ENCODE data around the gene SPAG6. TPM values are rescaled to one million over a fixed set of nuclear protein-coding genes. Genes with fewer than 3 reads are reported as not detected.
A peak's percentile ranks its signal among the peaks of the same experiment; 100 is the strongest.

SPAG6 gene
- total and polyA plus RNA-seq, 9 of the 15 experiments (the other 6 are each of a cell fraction or from before 2014, with no cell fraction given) = 3.5 to 23.1 (median 11.8) TPM

DNA sequence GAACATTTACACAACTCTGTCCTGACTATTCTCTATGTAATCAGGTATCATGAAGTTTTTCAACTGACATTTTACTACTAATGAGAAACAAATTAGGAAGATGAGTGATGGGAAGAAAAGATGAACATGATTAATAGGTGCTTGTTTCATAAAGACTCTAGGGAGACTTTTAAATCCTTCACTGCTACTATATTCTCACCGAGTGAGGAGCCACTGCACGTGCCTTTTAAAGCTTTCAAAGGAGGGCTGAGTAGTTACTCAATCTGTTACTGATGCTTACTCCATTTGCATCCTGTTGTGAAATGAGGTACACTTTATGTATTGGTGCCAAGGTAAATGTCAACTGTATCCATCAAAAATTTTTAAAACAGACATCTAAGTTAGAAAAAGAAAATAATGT lies 30.4 kb upstream of the SPAG6 start (continued):
- TF ChIP-seq, protein P1, sequence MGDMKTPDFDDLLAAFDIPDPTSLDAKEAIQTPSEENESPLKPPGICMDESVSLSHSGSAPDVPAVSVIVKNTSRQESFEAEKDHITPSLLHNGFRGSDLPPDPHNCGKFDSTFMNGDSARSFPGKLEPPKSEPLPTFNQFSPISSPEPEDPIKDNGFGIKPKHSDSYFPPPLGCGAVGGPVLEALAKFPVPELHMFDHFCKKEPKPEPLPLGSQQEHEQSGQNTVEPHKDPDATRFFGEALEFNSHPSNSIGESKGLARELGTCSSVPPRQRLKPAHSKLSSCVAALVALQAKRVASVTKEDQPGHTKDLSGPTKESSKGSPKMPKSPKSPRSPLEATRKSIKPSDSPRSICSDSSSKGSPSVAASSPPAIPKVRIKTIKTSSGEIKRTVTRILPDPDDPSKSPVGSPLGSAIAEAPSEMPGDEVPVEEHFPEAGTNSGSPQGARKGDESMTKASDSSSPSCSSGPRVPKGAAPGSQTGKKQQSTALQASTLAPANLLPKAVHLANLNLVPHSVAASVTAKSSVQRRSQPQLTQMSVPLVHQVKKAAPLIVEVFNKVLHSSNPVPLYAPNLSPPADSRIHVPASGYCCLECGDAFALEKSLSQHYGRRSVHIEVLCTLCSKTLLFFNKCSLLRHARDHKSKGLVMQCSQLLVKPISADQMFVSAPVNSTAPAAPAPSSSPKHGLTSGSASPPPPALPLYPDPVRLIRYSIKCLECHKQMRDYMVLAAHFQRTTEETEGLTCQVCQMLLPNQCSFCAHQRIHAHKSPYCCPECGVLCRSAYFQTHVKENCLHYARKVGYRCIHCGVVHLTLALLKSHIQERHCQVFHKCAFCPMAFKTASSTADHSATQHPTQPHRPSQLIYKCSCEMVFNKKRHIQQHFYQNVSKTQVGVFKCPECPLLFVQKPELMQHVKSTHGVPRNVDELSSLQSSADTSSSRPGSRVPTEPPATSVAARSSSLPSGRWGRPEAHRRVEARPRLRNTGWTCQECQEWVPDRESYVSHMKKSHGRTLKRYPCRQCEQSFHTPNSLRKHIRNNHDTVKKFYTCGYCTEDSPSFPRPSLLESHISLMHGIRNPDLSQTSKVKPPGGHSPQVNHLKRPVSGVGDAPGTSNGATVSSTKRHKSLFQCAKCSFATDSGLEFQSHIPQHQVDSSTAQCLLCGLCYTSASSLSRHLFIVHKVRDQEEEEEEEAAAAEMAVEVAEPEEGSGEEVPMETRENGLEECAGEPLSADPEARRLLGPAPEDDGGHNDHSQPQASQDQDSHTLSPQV (IDR thresholded peaks at IDR 0.05) = peak; percentile 57
- peak; percentile 52 for TF ChIP-seq MYC (IDR thresholded peaks at IDR 0.05; ENCODE audit: low read depth, low read length)
- TF ChIP-seq MYC (CRISPR knock-in tag; IDR thresholded peaks at IDR 0.05; ENCODE audit: borderline replicate concordance, low read depth) = no peak
- no peak for TF ChIP-seq NFE2L1 (tag; IDR thresholded peaks at IDR 0.05; ENCODE audit: borderline replicate concordance, low read depth)
- TF ChIP-seq, protein P2, sequence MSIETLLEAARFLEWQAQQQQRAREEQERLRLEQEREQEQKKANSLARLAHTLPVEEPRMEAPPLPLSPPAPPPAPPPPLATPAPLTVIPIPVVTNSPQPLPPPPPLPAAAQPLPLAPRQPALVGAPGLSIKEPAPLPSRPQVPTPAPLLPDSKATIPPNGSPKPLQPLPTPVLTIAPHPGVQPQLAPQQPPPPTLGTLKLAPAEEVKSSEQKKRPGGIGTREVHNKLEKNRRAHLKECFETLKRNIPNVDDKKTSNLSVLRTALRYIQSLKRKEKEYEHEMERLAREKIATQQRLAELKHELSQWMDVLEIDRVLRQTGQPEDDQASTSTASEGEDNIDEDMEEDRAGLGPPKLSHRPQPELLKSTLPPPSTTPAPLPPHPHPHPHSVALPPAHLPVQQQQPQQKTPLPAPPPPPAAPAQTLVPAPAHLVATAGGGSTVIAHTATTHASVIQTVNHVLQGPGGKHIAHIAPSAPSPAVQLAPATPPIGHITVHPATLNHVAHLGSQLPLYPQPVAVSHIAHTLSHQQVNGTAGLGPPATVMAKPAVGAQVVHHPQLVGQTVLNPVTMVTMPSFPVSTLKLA (conservative IDR thresholded peaks at IDR 0.05) = peak in 1 of 2 experiments; percentile 25; a peak in 2 of 4 replicates
- peak; percentile 19; the same call in 1 of the 2 replicates for TF ChIP-seq GATAD2B (IDR thresholded peaks at IDR 0.05; ENCODE audit: borderline replicate concordance)
- peak in 1 of 2 experiments; percentile 27; a peak in 1 of 4 replicates for TF ChIP-seq KDM1A (IDR thresholded peaks at IDR 0.05)
- TF ChIP-seq MXI1 (IDR thresholded peaks at IDR 0.05; ENCODE audit: low read depth, low read length) = 0 out of 2 replicates have a peak, but pooled peaks have one; percentile 11
- TF ChIP-seq ZNF175 (CRISPR knock-in tag; IDR thresholded peaks at IDR 0.05; ENCODE audit: low read depth) = 0 out of 2 replicates have a peak, but pooled peaks have one; percentile 15
- TF ChIP-seq, protein P3, sequence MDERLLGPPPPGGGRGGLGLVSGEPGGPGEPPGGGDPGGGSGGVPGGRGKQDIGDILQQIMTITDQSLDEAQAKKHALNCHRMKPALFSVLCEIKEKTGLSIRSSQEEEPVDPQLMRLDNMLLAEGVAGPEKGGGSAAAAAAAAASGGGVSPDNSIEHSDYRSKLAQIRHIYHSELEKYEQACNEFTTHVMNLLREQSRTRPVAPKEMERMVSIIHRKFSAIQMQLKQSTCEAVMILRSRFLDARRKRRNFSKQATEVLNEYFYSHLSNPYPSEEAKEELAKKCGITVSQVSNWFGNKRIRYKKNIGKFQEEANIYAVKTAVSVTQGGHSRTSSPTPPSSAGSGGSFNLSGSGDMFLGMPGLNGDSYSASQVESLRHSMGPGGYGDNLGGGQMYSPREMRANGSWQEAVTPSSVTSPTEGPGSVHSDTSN (CRISPR knock-in tag; IDR thresholded peaks at IDR 0.05; ENCODE audit: low read depth) = no peak
- TF ChIP-seq, protein P3 (tag; conservative IDR thresholded peaks at IDR 0.05; ENCODE audit: low read depth) = peak; percentile 75
- TF ChIP-seq CEBPG (CRISPR knock-in tag; IDR thresholded peaks at IDR 0.05) = no peak
- peak; percentile 69 to 91 for TF ChIP-seq CEBPG (tag; conservative IDR thresholded peaks at IDR 0.05 in 1 of 2, IDR thresholded peaks at IDR 0.05 in 1 of 2)
